HuH-7 (cell line): ENCODE results near the gene WDR4.
"Not testable (repeated sequence)": the region's sequence is repeated elsewhere in the genome, so short reads cannot be mapped to it uniquely, and the experiment has no call there.

Experiments used
- DNase-seq: peaks from one replicate; pipeline ENCODE4 v3.0.0; 2011; ENCODE audit warnings: low spot score

Gene WDR4

GRCh38 chr21:42815217-42815616 lies 64.1 kb downstream of the WDR4 start:
- DNase-seq, result no peak

- DNase-seq, result not testable (repeated sequence)
Observed at GRCh38 chr21:42812528-42813241, 66.7 kb downstream of the WDR4 start.

GRCh38 chr21:42811960-42812359 lies 67.4 kb downstream of the WDR4 start:
- DNase-seq, result no peak

- no peak for DNase-seq
Observed at GRCh38 chr21:42809577-42810475, 69.5 kb downstream of the WDR4 start.

- no peak for DNase-seq
Observed at GRCh38 chr21:42809171-42809570, 70.2 kb downstream of the WDR4 start.

- DNase-seq, result no peak
Observed at GRCh38 chr21:42807938-42808613, 71.3 kb downstream of the WDR4 start.

- not testable (repeated sequence) for DNase-seq
Observed at GRCh38 chr21:42807293-42807895, 71.9 kb downstream of the WDR4 start.

- no peak for DNase-seq
Observed at GRCh38 chr21:42806509-42807140, 72.7 kb downstream of the WDR4 start.

GRCh38 chr21:42801616-42802015 lies 77.7 kb downstream of the WDR4 start:
- DNase-seq, result not testable (repeated sequence)

- DNase-seq, result no peak
Observed at GRCh38 chr21:42799948-42800347, 79.4 kb downstream of the WDR4 start.

GRCh38 chr21:42799516-42799915 lies 79.8 kb downstream of the WDR4 start:
- DNase-seq, result no peak
